IPS DF 6.9 (cell line): ENCODE results near the gene DDX27.

Source experiments
- DNase-seq: peaks from one replicate; pipeline ENCODE4 v3.0.0-alpha.2; 2013; ENCODE audit warnings: low read depth, low spot score
- H3K27ac ChIP-seq: one replicate; pipeline ENCODE4 v1.5.1; 2013; ENCODE audit warnings: low read length, control low read depth
- H3K27me3 ChIP-seq: 2 replicates; pipeline ENCODE4 v1.6.1; 2013; ENCODE audit warnings: mild to moderate bottlenecking, low read length; ENCODE audit not compliant: control insufficient read depth, insufficient read depth
- H3K36me3 ChIP-seq: 2 replicates; pipeline ENCODE4 v1.6.1; 2013; ENCODE audit warnings: low read length; ENCODE audit not compliant: control insufficient read depth, insufficient read depth
- H3K4me1 ChIP-seq: 2 replicates; pipeline ENCODE4 v1.6.1; 2013; ENCODE audit warnings: low read length; ENCODE audit not compliant: control insufficient read depth, insufficient read depth
- H3K4me3 ChIP-seq: 2 replicates; pipeline ENCODE4 v1.5.1; 2013; ENCODE audit warnings: mild to moderate bottlenecking, low read length
- H3K9me3 ChIP-seq: 2 replicates; pipeline ENCODE4 v1.6.1; 2013; ENCODE audit warnings: low read length, inconsistent platforms; ENCODE audit not compliant: control insufficient read depth, insufficient read depth
- WGBS: extraction: QIAGEN DNeasy Blood & Tissue Kit; methylation state at CpG from one replicate; pipeline ENCODE4 v1.1.7; 2013; ENCODE audit warnings: mixed read lengths, missing lambda C conversion rate; ENCODE audit not compliant: insufficient read length, insufficient coverage; 5-methylcytosine and 5-hydroxymethylcytosine counted together

The DDX27 gene

GRCh38 chr20:49247169-49247723 is 28.0 kb downstream of the DDX27 start:
- Histone ChIP-seq H3K9me3 (no peaks in the 10 kb centered on the region), H3K4me3 (no peak overlapping the region), H3K4me1 (no peaks in the 10 kb centered on the region), H3K27ac (no peak overlapping the region), H3K36me3 (peaks cover 35% of the 10 kb centered on the region), H3K27me3 (no peaks in the 10 kb centered on the region)
- DNase-seq: no peak
- no CpG with 5 or more reads among the region's 8 CpGs for WGBS

- H3K9me3 ChIP-seq: no peaks in the 10 kb centered on the region
- no peak for DNase-seq
- no peaks in the 10 kb centered on the region for H3K4me1 ChIP-seq
- WGBS: no CpG with 5 or more reads among the region's 5 CpGs
- no peaks in the 10 kb centered on the region for H3K27me3 ChIP-seq
- H3K36me3 ChIP-seq: peaks cover 36% of the 10 kb centered on the region
- H3K4me3 ChIP-seq: no peak overlapping the region
- no peak overlapping the region for H3K27ac ChIP-seq
Measured at GRCh38 chr20:49247792-49248191, 28.6 kb downstream of the DDX27 start.

GRCh38 chr20:49248301-49248700 is 29.1 kb downstream of the DDX27 start:
- WGBS: no CpG with 5 or more reads among the region's 10 CpGs
- no peak for DNase-seq
- H3K27me3 ChIP-seq: no peaks in the 10 kb centered on the region
- H3K4me1 ChIP-seq: no peaks in the 10 kb centered on the region
- peaks cover 35% of the 10 kb centered on the region for H3K36me3 ChIP-seq
- no peaks in the 10 kb centered on the region for H3K9me3 ChIP-seq
- no peak overlapping the region for H3K27ac ChIP-seq
- H3K4me3 ChIP-seq: no peak overlapping the region

- Histone ChIP-seq H3K27ac (no peak overlapping the region), H3K4me1 (no peaks in the 10 kb centered on the region), H3K36me3 (peaks cover 39% of the 10 kb centered on the region), H3K4me3 (no peak overlapping the region), H3K9me3 (no peaks in the 10 kb centered on the region), H3K27me3 (no peaks in the 10 kb centered on the region)
- WGBS: no CpG with 5 or more reads among the region's 18 CpGs
- DNase-seq: no peak
Measured at GRCh38 chr20:49248879-49249665, 29.9 kb downstream of the DDX27 start.

GRCh38 chr20:49252556-49253350 is 33.5 kb downstream of the DDX27 start:
- H3K4me1 ChIP-seq: no peaks in the 10 kb centered on the region
- no peak overlapping the region for H3K27ac ChIP-seq
- no peaks in the 10 kb centered on the region for H3K27me3 ChIP-seq
- DNase-seq: no peak
- peaks cover 50% of the 10 kb centered on the region for H3K36me3 ChIP-seq
- no CpG with 5 or more reads among the region's 6 CpGs for WGBS
- H3K4me3 ChIP-seq: no peak overlapping the region
- no peaks in the 10 kb centered on the region; the same call in 1 of the 2 replicates for H3K9me3 ChIP-seq

- Histone ChIP-seq H3K27me3 (no peaks in the 10 kb centered on the region), H3K9me3 (no peaks in the 10 kb centered on the region; the same call in 1 of the 2 replicates), H3K4me1 (no peaks in the 10 kb centered on the region), H3K27ac (no peak overlapping the region), H3K4me3 (no peak overlapping the region), H3K36me3 (peaks cover 33% of the 10 kb centered on the region; the same call in 1 of the 2 replicates)
- DNase-seq: no peak
- WGBS: no CpG with 5 or more reads among the region's 6 CpGs
Measured at GRCh38 chr20:49256261-49256660, 37.0 kb downstream of the DDX27 start.

GRCh38 chr20:49259284-49259683 is 40.1 kb downstream of the DDX27 start:
- no peaks in the 10 kb centered on the region for H3K4me1 ChIP-seq
- no peak overlapping the region for H3K4me3 ChIP-seq
- H3K36me3 ChIP-seq: peaks cover 25% of the 10 kb centered on the region; the same call in 1 of the 2 replicates
- H3K27ac ChIP-seq: no peak overlapping the region
- H3K27me3 ChIP-seq: no peaks in the 10 kb centered on the region
- no peaks in the 10 kb centered on the region; the same call in 1 of the 2 replicates for H3K9me3 ChIP-seq
- DNase-seq: no peak
- 100% methylated on average over 1 of the region's 4 CpGs for WGBS

GRCh38 chr20:49259799-49260198 is 40.6 kb downstream of the DDX27 start:
- no peak overlapping the region for H3K4me3 ChIP-seq
- no peak overlapping the region for H3K27ac ChIP-seq
- peaks cover 21% of the 10 kb centered on the region; the same call in 1 of the 2 replicates for H3K36me3 ChIP-seq
- no CpG with 5 or more reads among the region's 2 CpGs for WGBS
- H3K9me3 ChIP-seq: no peaks in the 10 kb centered on the region
- no peaks in the 10 kb centered on the region for H3K4me1 ChIP-seq
- DNase-seq: no peak
- no peaks in the 10 kb centered on the region for H3K27me3 ChIP-seq

GRCh38 chr20:49260218-49260617 is 41.0 kb downstream of the DDX27 start:
- no peaks in the 10 kb centered on the region for H3K4me1 ChIP-seq
- H3K27ac ChIP-seq: no peak overlapping the region
- DNase-seq: no peak
- no peaks in the 10 kb centered on the region for H3K9me3 ChIP-seq
- no CpG with 5 or more reads among the region's 4 CpGs for WGBS
- H3K27me3 ChIP-seq: no peaks in the 10 kb centered on the region
- H3K36me3 ChIP-seq: peaks cover 21% of the 10 kb centered on the region; the same call in 1 of the 2 replicates
- H3K4me3 ChIP-seq: no peak overlapping the region

- no peaks in the 10 kb centered on the region for H3K4me1 ChIP-seq
- H3K27me3 ChIP-seq: no peaks in the 10 kb centered on the region
- H3K27ac ChIP-seq: no peak overlapping the region
- no peaks in the 10 kb centered on the region for H3K9me3 ChIP-seq
- DNase-seq: no peak
- no CpG with 5 or more reads among the region's 3 CpGs for WGBS
- H3K36me3 ChIP-seq: peaks cover 21% of the 10 kb centered on the region; the same call in 1 of the 2 replicates
- no peak overlapping the region for H3K4me3 ChIP-seq
Measured at GRCh38 chr20:49261173-49261572, 42.0 kb downstream of the DDX27 start.
